Measurements from ENCODE around the gene ISOC2. TPM values are rescaled to one million over a fixed set of nuclear protein-coding genes. Genes with fewer than 3 reads are reported as not detected.
A peak's percentile ranks its signal among the peaks of the same experiment; 100 is the strongest.

Gene ISOC2
- total and polyA plus RNA-seq, 8 donors, result 23.8 to 49.4 (median 31.8) TPM

DNA sequence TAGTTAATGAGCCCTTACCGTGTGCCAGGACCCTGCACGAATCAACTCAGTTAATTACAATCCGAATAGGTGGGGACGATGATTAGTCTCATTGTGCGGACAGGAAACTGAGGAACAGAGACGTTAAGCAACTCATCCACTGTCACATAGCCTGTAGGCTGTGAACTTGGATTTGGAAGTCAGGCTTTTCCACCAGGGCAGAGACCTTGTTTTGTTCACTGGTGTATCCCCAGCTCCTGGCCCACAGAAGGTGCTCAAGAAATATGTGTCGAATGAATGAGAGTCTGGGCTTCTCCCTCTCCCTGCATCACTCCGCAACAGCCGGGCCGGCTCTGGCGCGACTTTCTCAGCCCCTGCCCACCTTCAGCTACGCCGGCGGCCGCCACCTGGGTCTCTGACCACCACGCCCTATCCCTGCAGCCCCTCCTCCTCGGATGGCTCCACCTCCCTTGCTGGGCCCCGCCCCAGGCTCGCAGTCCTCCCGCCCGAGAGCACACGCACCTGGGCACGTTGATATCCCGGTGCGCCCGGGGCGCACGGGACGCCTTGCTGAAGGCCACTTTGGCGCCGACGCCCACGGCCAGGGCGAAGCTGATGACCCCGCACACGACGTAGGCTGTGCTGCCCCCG, 19.6 kb downstream of the ISOC2 start:
- TF ChIP-seq, protein P1, sequence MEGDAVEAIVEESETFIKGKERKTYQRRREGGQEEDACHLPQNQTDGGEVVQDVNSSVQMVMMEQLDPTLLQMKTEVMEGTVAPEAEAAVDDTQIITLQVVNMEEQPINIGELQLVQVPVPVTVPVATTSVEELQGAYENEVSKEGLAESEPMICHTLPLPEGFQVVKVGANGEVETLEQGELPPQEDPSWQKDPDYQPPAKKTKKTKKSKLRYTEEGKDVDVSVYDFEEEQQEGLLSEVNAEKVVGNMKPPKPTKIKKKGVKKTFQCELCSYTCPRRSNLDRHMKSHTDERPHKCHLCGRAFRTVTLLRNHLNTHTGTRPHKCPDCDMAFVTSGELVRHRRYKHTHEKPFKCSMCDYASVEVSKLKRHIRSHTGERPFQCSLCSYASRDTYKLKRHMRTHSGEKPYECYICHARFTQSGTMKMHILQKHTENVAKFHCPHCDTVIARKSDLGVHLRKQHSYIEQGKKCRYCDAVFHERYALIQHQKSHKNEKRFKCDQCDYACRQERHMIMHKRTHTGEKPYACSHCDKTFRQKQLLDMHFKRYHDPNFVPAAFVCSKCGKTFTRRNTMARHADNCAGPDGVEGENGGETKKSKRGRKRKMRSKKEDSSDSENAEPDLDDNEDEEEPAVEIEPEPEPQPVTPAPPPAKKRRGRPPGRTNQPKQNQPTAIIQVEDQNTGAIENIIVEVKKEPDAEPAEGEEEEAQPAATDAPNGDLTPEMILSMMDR (IDR thresholded peaks at IDR 0.05), result no peak
- Histone ChIP-seq H3K4me3 (no peak overlapping the region), H3K36me3 (no peaks in the 10 kb centered on the region), H3K4me1 (peaks cover 0 to 13% of the 10 kb centered on the region in 2 donors), H3K27me3 (peaks cover 60 to 100% of the 10 kb centered on the region in 2 donors), H3K27ac (no peak overlapping the region), H3K9me3 (no peaks in the 10 kb centered on the region)
- DNase-seq (no peak), ATAC-seq (no peak)
- intact Hi-C loops (cut with DNase I), result no loop called here

GRCh38 chr19:55441319-55441691, 20.1 kb downstream of the ISOC2 start:
- Histone ChIP-seq H3K27ac (no peak overlapping the region), H3K36me3 (no peaks in the 10 kb centered on the region), H3K4me1 (peaks cover 0 to 13% of the 10 kb centered on the region in 2 donors), H3K9me3 (no peaks in the 10 kb centered on the region), H3K27me3 (peaks cover 60 to 100% of the 10 kb centered on the region in 2 donors), H3K4me3 (no peak overlapping the region)
- ATAC-seq (no peak), DNase-seq (no peak)
- TF ChIP-seq, protein P1 (IDR thresholded peaks at IDR 0.05), result no peak
- intact Hi-C loops (cut with DNase I), result no loop called here

DNA sequence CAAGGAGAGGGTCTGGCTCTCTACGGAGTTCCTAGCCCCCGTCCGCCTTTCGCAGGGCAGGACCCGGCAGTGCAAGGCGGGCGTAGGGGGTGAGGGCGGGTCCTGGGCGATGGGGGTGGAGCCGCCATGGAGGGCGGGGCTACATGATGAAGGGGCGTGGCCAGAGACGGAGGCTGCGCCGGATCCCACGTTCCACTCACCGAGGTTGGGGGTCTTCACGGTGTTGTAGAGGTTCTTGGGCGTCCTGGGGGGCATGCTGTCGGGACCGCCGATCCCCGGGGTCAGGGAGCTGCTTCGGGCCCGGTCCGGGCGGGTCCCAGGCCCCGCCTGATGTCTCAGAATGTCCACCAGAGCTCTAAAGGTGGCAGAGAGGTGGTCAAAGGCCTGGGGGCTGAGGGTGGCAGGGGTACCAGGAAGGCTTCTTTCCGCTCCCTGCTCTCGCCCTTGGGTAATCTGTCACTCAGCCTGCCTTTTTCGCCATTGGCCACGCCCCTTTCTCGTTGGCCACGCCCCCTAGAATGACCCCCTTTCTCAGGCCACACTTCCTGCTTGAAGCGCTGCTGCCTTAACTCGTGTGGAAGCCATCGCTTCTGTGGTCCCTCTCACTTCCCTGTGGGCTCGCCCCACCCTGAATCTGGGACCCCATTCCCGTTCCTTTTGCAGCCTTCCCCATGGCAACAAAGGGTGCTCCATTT, 20.9 kb downstream of the ISOC2 start:
- TF ChIP-seq, protein P1 (IDR thresholded peaks at IDR 0.05), result no peak
- H3K27me3 ChIP-seq, result peaks cover 60 to 99% of the 10 kb centered on the region in 2 donors

DNA sequence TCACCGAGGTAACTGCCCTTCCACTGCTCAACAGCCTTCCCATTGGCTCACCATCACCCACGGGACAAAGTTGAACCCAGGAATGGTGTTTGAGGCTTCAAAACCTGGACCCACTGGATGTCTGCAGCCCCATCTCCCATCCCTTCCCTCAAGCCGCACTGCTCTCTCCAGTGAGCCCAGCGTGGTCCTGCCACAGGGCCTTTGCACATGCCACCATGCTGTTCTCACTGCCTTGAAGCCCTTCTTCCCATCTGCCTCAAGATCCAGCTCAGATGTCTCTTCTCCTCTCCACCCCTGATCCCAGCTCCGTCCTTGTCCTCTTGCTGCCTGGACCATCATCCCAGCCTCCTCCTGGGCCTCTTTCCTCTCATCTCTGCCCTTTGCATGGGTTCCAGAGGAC, 22.4 kb downstream of the ISOC2 start:
- TF ChIP-seq, protein P1 (IDR thresholded peaks at IDR 0.05), result no peak
- Histone ChIP-seq H3K4me1 (peaks cover 0 to 13% of the 10 kb centered on the region in 2 donors), H3K27me3 (peaks cover 47 to 84% of the 10 kb centered on the region in 2 donors), H3K4me3 (no peak overlapping the region), H3K9me3 (no peaks in the 10 kb centered on the region), H3K36me3 (no peaks in the 10 kb centered on the region), H3K27ac (no peak overlapping the region)
- ATAC-seq (no peak), DNase-seq (no peak)
- intact Hi-C loops (cut with DNase I), result no loop called here

More for the DNA sequence above, 20.9 kb downstream of the ISOC2 start:
- H3K27ac ChIP-seq, result no peak overlapping the region
- peaks cover 0 to 13% of the 10 kb centered on the region in 2 donors for H3K4me1 ChIP-seq
- ATAC-seq (no peak), DNase-seq (no peak)
- H3K9me3 ChIP-seq, result no peaks in the 10 kb centered on the region
- intact Hi-C loops (cut with DNase I), result no loop called here
- H3K4me3 ChIP-seq, result no peak overlapping the region
- no peaks in the 10 kb centered on the region for H3K36me3 ChIP-seq

GRCh38 chr19:55437410-55437809, 24.0 kb downstream of the ISOC2 start:
- Histone ChIP-seq H3K27ac (no peak overlapping the region), H3K4me3 (no peak overlapping the region), H3K4me1 (peaks cover 0 to 13% of the 10 kb centered on the region in 2 donors), H3K27me3 (peaks cover 49 to 83% of the 10 kb centered on the region in 2 donors), H3K36me3 (no peaks in the 10 kb centered on the region), H3K9me3 (no peaks in the 10 kb centered on the region)
- DNase-seq, result peak in 3 of 4 donors; percentile 48 to 75 (median 60)
- intact Hi-C loops (cut with DNase I), result no loop called here
- TF ChIP-seq, protein P1 (IDR thresholded peaks at IDR 0.05), result no peak
- ATAC-seq, result peak; percentile 97
